DND-41 (cell line): ENCODE measurements around the gene C3orf62.

Experiments
- ATAC-seq: fragments of 200-7000 bp; cut with Tn5 transposase; 3 replicates; pipeline ENCODE4 v1.9.1; 2021; ENCODE audit warnings: low read depth; ENCODE audit not compliant: insufficient read depth
- DNase-seq: peaks from one replicate; pipeline ENCODE4 v3.0.0-alpha.2; 2020
- H2AFZ ChIP-seq: 2 replicates; pipeline ENCODE4 v1.6.0; 2012; ENCODE audit warnings: low read depth, low read length
- H3K27ac ChIP-seq: 2 replicates; pipeline ENCODE4 v1.5.1; 2012; ENCODE audit warnings: low read length, inconsistent platforms
- H3K27me3 ChIP-seq: fragments of 200-600 bp; sonication (generic); 2 replicates; pipeline ENCODE4 v1.6.0; 2012; ENCODE audit warnings: low read length, mild to moderate bottlenecking, inconsistent platforms; ENCODE audit not compliant: insufficient read depth, poor library complexity
- H3K36me3 ChIP-seq: 2 replicates; pipeline ENCODE4 v1.5.1; 2012; ENCODE audit warnings: low read length, inconsistent platforms; ENCODE audit not compliant: insufficient read depth
- H3K4me1 ChIP-seq: 2 replicates; pipeline ENCODE4 v1.5.1; 2012; ENCODE audit warnings: mild to moderate bottlenecking, low read length; ENCODE audit not compliant: insufficient read depth
- H3K4me2 ChIP-seq: 2 replicates; pipeline ENCODE4 v1.6.0; 2012; ENCODE audit warnings: mild to moderate bottlenecking, moderate library complexity, low read length, inconsistent platforms; ENCODE audit not compliant: insufficient read depth
- H3K4me3 ChIP-seq, 2 experiments: fragments of 200-600 bp in 1 of 2; shearing (Covaris generic) in 1 of 2; 2 replicates each; pipeline ENCODE4 v1.5.1; 2012 to 2016; ENCODE audit warnings: inconsistent platforms in 2 of 2, low read length in 2 of 2, mild to moderate bottlenecking in 2 of 2, low read depth in 1 of 2, moderate library complexity in 1 of 2
- H3K79me2 ChIP-seq: 2 replicates; pipeline ENCODE4 v1.6.0; 2012; ENCODE audit warnings: low read length, inconsistent platforms; ENCODE audit not compliant: insufficient read depth
- H3K9ac ChIP-seq: 2 replicates; pipeline ENCODE4 v1.6.0; 2012; ENCODE audit warnings: low read depth, mild to moderate bottlenecking, inconsistent platforms, low read length, moderate library complexity
- H3K9me3 ChIP-seq: 2 replicates; pipeline ENCODE4 v1.5.1; 2012; ENCODE audit warnings: low read length, moderate library complexity, mild to moderate bottlenecking, inconsistent platforms; ENCODE audit not compliant: insufficient read depth, severe bottlenecking
- H4K20me1 ChIP-seq: 2 replicates; pipeline ENCODE4 v1.6.0; 2012; ENCODE audit warnings: low read length; ENCODE audit not compliant: insufficient read depth
- EZH2 ChIP-seq: IDR thresholded peaks from 3 replicates; pipeline ENCODE4 v1.6.1; 2012; ENCODE audit warnings: borderline replicate concordance, low read depth, mild to moderate bottlenecking, moderate library complexity, low read length, inconsistent platforms; ENCODE audit not compliant: severe bottlenecking
- TF ChIP-seq, protein P1 (sequence below): IDR thresholded peaks from 2 replicates; pipeline ENCODE4 v1.5.1; 2012; ENCODE audit warnings: borderline replicate concordance, low read length, moderate library complexity, mild to moderate bottlenecking; ENCODE audit not compliant: poor library complexity, severe bottlenecking; ENCODE audit errors: extremely low read depth

C3orf62 gene

DNA sequence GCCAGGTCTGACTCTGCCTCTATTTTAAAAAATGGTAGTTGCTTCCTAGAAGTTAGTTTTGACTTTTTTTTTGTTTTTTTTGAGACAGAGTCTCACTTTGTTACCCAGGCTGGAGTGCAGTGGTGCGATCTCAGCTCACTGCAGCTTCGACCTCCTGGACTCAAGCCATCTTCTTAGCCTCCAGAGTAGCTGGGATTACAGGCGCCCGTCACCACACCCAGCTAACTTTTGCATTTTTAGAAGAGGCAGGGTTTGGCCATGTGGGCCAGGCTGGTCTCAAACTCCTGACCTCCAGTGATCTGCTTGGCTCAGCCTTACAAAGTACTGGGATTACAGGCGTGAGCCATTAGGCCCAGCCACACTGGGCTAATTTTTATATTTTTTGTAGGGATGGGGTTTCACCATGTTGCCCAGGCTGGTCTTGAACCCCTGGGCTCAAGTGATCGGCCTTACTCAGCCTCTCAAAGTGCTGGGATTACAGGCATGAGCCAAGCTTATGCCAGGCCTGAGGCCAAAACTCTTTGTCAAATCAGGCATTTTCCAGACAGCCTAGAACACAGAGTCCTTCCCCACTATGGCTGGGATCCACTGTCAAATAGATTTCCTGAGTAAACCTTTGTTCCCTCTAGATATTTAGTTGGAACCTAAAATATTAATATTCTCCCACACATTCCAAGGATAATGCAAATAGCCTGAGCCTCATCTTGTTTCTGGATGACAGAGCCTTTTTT lies 13.7 kb downstream of the C3orf62 start:
- TF ChIP-seq, protein P1, sequence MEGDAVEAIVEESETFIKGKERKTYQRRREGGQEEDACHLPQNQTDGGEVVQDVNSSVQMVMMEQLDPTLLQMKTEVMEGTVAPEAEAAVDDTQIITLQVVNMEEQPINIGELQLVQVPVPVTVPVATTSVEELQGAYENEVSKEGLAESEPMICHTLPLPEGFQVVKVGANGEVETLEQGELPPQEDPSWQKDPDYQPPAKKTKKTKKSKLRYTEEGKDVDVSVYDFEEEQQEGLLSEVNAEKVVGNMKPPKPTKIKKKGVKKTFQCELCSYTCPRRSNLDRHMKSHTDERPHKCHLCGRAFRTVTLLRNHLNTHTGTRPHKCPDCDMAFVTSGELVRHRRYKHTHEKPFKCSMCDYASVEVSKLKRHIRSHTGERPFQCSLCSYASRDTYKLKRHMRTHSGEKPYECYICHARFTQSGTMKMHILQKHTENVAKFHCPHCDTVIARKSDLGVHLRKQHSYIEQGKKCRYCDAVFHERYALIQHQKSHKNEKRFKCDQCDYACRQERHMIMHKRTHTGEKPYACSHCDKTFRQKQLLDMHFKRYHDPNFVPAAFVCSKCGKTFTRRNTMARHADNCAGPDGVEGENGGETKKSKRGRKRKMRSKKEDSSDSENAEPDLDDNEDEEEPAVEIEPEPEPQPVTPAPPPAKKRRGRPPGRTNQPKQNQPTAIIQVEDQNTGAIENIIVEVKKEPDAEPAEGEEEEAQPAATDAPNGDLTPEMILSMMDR = no peak
- no peak for TF ChIP-seq EZH2
- Histone ChIP-seq H3K79me2 (no peaks in the 10 kb centered on the region), H3K9me3 (no peaks in the 10 kb centered on the region), H3K4me2 (no peak overlapping the region), H3K27me3 (no peaks in the 10 kb centered on the region), H3K36me3 (peaks cover 3% of the 10 kb centered on the region; the same call in 1 of the 2 replicates), H3K4me1 (no peaks in the 10 kb centered on the region), H3K9ac (no peak overlapping the region), H2AFZ (no peak overlapping the region), H3K27ac (no peak overlapping the region), H3K4me3 (no peak overlapping the region), H4K20me1 (no peaks in the 10 kb centered on the region)
- DNase-seq = no peak
- no peak for ATAC-seq

DNA sequence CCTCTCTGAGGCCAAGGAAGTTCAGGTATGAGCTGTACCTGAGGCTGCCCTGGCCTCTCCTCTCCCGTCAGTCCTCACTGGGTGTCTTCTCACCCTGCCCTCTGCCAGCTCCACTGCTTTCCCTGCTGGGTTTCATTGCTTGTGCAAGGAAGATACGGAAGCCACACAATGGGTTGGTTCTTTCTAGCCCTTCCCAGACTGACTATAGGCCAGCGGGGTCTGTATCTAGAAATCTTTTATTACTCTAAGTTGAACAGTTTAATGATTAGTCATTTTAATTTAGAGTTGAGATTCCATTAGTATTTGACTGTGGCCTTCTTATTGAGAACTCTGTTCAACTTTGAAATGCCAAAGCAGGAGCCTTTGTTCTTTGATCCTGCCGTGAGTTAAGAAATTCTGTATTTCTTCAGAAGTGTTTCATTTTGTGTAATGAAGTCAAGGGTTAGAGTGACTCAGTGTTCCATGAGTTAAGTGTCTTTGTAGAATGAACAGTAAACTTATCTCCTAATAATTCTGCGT lies 16.2 kb downstream of the C3orf62 start:
- H3K79me2 ChIP-seq = no peaks in the 10 kb centered on the region
- no peak for DNase-seq
- no peak overlapping the region for H2AFZ ChIP-seq
- no peak for ATAC-seq
- no peak overlapping the region for H3K4me2 ChIP-seq
- H4K20me1 ChIP-seq = no peaks in the 10 kb centered on the region
- TF ChIP-seq, protein P1 = no peak
- no peak for TF ChIP-seq EZH2
- no peak overlapping the region for H3K4me3 ChIP-seq
- no peak overlapping the region for H3K9ac ChIP-seq
- H3K27ac ChIP-seq = no peak overlapping the region
- H3K9me3 ChIP-seq = no peaks in the 10 kb centered on the region
- no peaks in the 10 kb centered on the region for H3K27me3 ChIP-seq
- H3K4me1 ChIP-seq = no peaks in the 10 kb centered on the region
- no peaks in the 10 kb centered on the region for H3K36me3 ChIP-seq

DNA sequence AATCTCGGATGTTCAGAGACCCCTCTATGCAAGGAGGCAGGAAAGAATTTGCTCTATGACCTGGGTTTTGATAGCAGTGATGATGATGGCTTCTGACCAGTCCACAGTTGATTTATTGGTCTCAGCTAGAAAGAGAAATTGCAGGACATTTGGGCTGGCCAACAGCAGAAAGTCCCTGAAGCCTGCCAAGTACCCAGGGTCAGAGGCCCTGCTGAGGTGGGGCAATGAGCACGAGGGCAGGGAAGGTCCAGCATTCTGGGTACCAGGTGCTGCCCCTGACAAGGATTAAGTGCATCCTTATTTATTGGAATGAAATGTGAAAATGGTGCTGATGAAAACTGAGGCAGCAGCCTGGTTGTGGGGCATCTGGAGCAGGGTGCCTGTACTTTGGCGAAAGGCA lies 19.8 kb downstream of the C3orf62 start:
- H3K36me3 ChIP-seq = no peaks in the 10 kb centered on the region
- no peak for TF ChIP-seq EZH2
- TF ChIP-seq, protein P1 = no peak
- no peak overlapping the region for H3K27ac ChIP-seq
- ATAC-seq (no peak), DNase-seq (no peak)
- H3K9me3 ChIP-seq = no peaks in the 10 kb centered on the region
- H3K4me3 ChIP-seq = no peak overlapping the region
- no peaks in the 10 kb centered on the region for H4K20me1 ChIP-seq
- no peaks in the 10 kb centered on the region for H3K27me3 ChIP-seq
- no peak overlapping the region for H3K9ac ChIP-seq
- H3K4me2 ChIP-seq = no peak overlapping the region
- no peak overlapping the region for H2AFZ ChIP-seq
- H3K4me1 ChIP-seq = no peaks in the 10 kb centered on the region
- H3K79me2 ChIP-seq = no peaks in the 10 kb centered on the region
